HG02885 (cell line): Measurements from ENCODE around the gene MCTP2.

Experiments
- ATAC-seq: cut with Tn5 transposase; IDR thresholded peaks from one replicate; pipeline ENCODE4 v1.9.1; 2021; ENCODE audit warnings: mild to moderate bottlenecking; ENCODE audit not compliant: unreplicated experiment, poor library complexity

MCTP2 gene

DNA sequence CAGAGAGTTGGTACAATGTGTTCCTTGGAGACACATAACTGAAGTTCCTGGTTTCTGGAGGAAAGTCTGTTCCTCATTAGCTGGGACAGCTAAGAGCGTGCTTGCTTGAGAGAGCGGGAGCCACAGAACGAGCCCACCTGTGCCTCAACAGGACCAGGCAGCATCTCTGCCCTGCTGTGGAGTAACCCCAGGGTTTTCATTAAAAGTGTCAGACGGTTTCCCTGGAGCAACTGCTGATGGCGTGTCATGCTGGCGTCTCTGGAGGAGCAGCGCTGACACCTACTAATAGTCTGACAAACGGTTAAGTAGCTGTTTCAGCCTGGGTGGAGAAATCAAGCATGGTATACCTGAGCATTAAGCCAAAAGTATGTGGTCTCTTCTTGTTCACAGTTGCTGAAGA is 150.0 kb downstream of the MCTP2 start:
- ATAC-seq: no peak

DNA sequence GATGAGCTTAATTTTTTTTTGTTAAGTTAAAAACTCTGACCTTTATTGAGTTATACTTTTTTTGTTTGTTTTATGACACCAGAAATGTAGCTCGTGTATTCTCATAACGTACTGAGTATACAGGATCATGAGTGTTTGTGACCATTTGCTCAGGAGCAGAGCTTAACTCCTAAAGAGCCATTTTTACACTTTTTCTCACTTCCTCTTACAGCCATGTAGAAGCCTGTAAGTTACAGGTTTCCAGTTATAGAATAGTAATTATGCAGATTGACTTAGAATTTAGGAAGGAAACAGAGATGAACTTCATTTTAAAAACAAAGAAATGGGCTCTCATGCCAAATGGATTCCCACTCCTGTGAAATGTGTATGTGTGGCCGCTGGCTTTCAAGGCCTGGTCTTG is 151.7 kb downstream of the MCTP2 start:
- no peak for ATAC-seq

DNA sequence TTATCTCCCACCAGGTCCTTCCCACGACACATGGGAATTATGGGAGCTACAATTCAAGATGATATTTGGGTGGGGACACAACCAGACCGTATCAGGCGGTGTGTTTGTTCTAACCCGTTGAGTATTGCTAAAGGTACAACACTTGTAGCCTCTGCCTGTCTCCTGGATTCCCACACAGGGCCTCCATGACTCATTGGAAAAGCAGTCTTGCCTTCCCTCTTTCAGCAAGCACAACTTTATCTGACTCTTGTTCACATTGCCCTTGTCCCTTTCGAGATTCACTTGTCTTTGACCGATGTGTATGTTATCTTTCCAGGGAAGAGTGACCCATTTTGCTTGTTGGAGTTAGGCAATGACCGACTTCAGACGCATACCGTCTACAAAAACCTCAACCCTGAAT is 152.3 kb downstream of the MCTP2 start:
- no peak for ATAC-seq

DNA sequence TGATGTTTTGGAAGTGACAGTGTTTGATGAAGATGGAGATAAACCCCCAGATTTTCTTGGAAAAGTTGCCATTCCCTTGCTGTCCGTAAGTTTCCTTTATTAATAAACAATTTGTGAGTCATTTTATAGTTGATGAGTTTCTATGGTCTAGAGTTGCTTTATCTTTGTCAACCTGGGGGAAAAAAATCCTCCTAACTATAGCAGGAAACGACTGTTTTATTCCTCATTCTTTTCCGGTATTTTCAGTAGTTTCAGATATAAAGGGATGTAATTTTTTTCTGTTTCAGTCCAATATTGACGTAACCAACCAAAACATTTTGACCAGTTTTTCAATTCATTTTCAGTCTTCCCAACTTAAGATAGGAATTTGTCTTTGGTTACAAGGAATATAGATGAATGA is 154.1 kb downstream of the MCTP2 start:
- no peak for ATAC-seq

DNA sequence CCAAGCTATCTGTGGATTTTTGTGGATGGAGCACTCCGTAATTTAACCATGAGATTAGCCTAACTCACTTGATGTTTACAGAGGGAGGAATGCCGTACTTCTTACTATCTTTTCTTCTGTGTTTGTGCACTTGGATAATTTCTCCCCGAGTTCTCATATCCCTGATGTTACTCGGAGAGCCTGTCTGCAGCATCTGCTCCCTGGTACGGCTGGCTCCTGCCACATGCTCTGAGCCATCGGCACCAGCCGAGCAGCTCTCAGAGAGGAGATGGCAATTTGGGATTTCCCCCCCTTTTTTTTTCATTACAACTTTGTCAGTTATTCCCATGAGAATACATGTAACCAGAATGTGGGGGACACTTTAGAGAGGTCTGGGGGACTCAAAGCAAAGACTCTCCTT is 155.0 kb downstream of the MCTP2 start:
- no peak for ATAC-seq

DNA sequence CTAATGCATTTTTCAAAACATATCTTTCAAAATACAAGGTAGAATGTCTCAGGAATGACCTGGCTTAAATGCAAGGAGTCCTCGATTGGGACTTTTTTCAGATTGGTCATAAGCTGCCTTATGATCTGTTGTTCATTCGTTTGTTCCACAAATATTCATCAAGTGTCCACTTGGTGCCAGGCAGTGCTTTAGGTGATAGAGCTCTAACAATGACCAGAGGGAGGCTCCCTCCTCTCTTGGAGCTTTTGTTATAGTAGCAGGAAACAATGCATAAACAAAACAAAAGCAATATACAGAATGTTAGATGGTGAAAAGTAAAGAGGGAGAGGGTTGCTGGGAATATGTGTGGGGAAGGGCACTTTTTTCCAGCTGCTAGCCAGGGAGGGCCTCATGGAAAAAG is 156.1 kb downstream of the MCTP2 start:
- ATAC-seq: no peak

DNA sequence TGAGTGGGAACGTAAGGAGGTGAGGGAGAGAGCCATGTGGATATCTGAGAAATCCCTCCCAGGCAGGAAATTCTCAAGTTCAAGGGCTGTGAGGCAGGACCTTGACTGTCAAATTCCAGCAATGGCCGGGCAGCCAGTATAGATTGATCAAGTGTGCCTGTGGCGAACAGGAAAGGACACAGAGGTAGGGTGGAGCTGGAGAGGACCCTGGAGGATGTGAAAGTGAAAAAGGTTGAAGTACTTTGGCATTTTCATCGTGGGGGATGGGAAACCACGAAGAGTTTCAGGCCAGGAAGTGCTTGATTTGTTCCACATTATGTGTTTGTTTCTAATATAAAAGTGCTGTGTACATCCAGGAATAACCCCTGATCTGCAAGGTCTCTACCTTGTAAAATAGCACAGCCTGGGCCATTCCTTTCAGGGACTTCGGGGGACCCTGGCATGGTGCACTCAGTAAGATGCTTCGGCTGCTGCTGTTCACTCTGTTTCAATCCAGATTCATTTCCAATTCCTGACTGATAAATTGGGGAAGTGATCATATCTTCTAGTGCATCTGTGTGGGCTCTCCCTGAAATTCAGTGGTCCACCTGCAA is 156.6 kb downstream of the MCTP2 start:
- ATAC-seq: no peak

DNA sequence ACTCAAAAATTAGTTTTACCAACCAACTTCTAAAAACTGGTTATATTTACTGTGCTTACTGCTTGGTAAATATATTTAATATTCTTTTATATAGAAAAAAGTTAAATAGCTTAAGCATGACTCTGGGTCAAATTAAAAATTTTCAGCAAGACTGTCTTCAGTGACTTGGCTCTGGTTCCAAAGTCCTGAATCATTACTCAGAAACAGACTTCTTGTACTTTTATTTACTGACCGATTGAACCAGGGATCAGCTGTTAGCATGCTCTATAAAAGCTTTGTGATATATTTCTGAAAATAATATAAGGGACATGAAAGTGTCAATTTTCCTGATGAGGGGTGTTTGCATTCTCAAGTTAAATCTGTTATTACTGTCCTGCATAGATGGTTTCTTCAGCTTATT is 164.3 kb downstream of the MCTP2 start:
- ATAC-seq: no peak

DNA sequence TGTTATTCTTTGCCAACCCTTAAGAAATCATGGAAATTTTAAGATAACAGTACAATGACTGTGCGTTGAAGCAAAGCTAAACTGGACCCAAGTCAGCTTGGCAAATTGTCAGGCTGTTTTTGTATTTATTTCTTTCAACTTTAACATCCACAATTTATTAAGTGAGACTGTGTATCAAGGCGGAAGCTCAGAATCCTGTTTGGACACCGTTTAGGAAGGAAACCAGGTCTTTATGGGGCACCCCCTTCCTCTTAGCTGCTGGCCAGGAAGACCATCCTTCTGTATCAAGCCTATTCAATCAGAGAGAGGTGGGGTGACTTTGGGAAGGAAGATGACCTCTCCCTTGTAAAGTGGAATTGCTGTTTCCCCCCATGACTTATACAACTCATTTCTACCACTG is 166.0 kb downstream of the MCTP2 start:
- no peak for ATAC-seq

DNA sequence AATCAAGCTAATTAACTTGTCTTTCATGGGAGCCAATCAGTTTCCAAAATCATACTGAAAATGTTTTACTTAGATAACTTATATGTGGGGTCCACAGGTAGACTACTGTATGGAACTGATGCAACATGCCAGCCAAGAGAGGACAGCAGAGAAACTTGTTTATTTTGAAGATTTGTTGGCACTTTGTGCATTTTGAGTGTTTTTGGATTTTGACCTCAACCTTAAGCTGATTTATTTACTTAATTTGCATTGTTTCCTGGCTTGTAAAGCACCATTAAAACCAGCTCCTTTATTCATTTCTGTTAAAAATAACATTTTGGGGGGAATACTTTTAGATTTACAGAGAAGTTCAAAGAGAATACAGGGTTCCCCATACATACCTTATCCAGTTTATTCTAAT is 166.6 kb downstream of the MCTP2 start:
- no peak for ATAC-seq

DNA sequence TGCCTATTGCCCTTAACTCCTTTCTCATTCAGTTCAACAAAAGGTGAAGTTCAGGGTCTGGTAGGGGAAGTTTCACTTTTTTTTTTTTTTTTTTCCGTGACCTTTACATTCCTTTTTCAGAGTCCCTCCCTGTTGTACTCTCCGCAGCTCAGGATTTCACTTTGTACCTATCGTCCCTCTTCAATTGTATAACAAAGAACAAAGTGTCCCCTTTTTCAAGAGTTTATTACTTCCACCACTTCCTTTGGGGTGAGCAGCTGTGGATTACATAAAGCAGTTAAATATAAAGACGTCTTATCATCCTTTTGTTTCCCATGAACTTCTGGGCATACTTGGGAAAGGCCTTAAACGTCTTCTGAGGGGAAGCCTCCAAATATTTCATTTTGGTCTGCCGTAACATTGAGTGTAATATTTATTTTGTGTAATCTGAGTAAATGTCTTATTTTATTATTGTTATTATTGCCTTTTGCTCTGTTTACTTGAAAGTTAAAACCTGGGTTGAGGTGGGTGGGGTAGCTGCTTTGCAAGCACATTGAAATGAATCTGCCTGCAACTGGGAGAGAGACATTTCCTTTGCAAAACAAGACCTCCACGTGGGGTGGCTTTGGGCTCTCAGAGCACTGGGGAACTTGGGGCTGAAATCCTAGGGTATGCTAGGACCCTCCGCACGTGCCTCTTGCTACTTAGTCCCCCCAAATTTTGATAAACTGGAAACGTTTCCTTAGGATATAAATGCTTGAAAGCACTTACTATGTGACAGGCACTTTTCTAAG is 169.4 kb downstream of the MCTP2 start:
- no peak for ATAC-seq

DNA sequence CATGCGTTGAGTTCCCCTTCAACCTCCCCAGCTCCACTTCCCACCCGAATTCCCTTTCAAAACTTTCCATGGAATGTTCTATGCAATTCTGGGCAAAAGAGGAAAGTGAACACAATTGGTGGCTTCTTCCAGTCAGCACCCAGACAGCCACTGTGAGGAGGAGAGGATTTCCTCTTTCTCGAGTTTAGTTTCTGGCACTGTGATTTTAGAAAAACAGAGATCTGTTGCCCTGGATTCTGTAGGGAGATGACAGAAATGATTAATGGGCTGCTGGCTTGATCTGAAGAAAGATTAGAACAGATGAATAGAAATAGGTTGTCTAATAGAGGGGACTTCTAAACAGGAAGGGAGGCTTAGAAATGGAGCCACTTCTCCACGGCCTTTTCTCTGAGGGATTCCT is 172.0 kb downstream of the MCTP2 start:
- ATAC-seq: no peak

DNA sequence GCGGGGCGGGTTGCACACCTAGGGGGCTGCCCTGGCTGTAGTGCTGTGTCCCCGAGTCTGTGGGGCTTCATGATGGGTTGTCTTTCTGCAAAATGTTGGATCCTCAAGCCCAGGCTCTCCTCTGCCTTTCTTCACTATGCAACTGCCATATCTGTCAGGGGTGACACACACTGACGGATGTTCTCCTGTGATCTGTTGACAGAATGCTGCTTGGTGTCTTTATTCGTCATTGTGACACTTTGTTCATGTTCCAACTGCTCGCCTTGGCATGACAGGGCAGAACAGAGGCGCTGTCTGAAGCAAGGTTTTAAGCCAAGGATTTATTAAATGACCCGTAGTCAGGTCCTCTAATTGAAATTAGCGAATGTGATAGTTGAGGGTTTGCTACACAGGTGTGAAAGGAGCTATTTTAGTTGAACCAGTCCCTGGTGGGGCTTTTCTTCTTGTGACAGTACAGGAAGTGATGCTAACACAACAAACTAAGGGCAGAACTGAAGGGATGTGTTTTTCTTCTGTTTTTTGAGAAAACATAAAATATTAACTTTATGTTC is 173.4 kb downstream of the MCTP2 start:
- no peak for ATAC-seq

DNA sequence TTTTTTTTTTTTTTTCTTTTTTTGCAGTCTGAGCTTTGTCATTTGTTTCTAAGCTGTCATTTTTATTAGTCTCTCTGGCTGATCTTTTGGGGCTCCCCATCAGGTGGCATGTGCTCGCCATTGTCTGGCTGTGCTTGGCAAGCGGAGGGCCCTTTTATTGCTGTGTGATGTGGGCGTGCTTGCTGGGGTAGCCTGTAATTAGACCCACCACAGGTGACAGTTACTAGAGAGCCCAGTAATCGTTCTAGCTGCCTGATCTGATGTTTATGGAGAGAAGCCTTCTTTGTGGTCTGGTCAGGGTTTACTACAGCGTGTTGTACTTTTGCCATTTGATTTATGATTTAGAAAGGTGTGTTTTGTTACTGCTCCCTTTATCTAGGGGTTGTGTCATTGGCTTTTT is 179.9 kb downstream of the MCTP2 start:
- no peak for ATAC-seq

DNA sequence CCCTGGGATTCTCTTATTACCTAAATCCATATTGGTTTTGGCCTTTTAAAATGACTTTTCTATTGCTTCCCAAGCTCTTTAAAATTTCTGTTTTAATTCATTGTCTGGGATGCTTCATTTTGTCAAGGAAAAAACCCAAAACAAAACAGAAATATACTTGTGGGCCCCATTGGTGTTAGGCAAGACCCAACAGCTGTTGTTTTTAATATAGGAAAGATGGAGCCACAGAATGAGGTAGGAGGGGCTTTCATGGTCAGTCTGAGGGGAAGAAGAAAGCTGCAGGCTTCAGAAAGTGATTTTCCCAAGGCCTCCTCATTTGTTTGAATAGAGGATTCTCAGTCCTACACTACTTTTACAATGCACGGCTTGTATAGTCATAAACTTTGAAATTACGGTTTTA is 180.5 kb downstream of the MCTP2 start:
- ATAC-seq: no peak

DNA sequence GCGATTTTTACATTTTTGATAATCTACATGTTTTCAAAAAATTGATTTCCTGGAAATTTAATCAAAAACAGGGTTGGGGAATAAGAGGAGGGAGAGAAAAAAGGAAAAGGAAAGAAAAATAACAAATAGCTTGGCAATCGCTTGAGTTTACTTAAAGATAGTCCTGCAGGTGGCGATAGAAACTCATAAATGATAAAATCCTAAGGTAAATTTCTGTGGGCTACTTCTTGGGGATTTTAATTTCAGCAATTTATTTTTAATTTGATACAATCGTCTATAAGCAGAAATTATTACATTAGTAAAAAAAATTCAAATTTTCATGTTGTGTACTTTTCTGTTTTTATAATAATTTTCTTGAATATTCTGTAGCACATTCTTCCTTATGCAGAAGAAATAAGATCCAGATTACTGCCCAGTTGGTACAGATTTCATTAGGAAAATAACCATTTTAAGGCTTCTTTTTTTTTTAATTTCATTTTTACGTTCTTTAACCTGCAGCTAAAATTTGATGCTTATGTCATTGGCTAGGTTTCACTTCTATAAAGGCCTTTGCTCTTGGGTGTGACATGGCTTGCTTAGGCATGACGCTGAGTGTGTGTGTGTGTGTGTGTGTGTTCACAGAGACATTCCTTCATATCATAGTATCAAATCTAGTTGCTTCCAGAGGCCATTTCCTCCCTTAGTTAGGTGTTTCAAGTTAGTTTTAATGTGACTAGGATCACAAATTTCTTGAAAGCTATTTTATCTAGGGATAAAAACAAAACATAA is 181.8 kb downstream of the MCTP2 start:
- peak; percentile 65 for ATAC-seq

DNA sequence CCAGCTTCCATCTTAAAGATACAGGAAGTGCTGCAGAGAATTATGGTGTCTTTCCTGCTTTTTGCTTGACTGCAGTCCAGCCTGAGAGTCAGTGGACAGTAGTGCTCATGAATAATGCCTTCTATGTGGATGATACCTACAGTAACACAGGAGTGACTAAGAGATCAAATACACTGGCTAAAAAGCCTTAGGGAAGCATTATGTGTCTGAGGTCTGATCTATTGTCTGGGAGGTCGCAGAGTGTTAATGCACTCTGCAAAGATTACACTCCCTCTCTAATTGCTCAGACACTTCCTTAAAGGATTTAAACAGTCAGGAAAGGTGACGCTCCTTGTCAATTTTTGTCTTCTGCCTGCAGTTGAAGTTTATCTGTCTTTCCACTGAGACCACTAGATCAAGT is 183.6 kb downstream of the MCTP2 start:
- ATAC-seq: no peak

DNA sequence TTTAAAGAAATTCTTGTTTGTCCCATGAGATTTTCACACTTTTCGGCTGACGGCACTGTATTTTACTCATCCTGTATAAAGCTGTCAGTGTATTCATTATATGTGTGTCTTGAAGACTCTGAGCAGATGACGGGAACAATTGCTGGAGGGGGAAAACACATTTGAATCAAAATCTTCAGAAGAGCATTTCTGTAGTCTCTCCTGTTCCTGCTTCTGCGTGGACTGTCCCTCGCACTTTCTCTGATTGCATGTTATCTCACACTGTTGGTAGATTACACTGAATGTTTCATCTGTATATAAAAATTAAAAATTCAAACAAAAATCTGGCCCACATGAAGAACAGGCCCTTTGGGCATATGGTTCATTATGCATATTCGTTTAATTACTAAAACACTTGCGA is 184.9 kb downstream of the MCTP2 start:
- no peak for ATAC-seq

DNA sequence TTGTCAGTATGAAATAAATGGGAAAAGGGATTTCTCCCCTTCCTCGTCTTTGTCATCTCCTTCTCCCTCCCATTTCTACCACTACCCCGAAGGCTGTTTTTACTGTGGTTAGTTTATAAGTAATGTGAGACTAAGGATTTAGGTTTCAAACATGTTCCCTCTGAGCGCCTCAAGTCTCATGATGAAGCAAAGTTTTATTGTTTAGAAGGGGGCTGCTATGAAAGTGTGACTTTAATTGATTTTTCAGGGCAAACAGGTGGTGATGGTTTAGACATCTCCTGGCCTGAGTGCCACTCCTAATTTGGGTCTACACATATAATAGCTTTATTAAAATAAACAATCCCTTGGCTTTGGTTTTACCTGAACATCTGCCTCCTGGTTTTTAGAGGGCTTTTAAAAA is 185.5 kb downstream of the MCTP2 start:
- ATAC-seq: no peak

DNA sequence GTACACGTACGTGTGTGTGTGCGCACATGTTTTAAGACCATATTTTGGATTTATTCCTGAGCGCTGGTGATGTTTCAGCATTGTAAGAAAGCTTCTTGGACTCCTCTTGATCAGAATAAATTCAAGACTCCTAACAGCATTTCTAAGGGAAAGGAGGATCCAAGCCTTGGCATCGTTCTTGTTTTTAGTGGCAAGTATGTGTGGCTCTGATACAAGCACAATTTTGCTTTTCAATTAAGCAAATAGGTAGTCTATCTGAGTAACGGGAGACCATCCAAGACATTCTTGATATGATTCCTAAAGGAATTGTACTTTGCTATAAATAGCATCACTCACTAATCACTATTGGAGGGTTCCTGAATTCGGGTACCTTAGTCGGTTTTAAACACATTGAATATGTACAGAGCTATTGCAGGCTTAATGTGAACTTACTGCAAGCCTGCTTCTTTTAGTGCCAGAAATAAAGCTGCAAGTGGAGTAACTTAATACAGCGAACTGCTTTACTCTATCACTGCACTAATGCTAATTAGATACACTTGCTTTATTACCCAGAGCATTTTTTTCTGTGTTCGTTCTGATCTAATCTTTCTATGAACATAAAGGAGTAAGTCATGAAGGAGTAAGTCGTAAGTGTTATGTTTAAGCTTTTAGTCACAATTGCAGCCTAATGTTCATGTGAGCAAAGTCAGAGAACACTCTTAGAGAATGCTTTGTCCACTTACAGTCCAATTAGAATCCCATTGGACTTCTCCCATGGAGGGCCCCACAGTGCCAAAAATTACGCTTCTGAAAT is 186.3 kb downstream of the MCTP2 start:
- no peak for ATAC-seq

DNA sequence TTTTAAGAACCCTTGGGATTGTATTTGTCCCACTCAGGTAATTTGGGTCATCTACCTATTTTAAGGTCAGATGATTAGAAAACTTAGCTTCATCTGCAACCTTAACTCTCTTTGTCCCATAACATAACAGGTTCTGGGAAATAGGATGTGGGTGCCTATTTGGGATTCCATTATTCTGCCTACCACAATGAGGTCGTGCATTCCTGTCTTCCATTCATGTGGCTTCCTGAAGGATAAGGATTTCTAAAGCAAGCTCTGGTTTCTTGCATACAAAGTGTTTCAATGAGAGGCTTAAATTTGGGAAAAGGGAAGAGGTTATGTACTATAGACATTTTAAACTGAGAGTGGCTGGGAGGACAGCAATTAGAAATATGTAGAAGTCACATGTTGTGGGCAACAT is 190.3 kb downstream of the MCTP2 start:
- no peak for ATAC-seq
